Calu3 (cell line): Measurements from ENCODE around the gene PNO1. TPM values are rescaled to one million over a fixed set of nuclear protein-coding genes. Genes with fewer than 3 reads are reported as not detected.

ENCODE experiments used
- BruUV-seq: library from RNA; stranded (reverse); fragments of 400-500 nt; replicated peaks from 2 replicates; lab custom pipeline; 2021; lab: Mats Ljungman, UMichigan
- CTCF ChIA-PET: fragments of 300-600 bp; sonication (Branson Sonifier 250); formaldehyde crosslinking; loops from one replicate; lab custom pipeline; 2022; ENCODE audit warnings: antibody characterized with exemption; lab: Charles Lee
- DNase-seq: peaks from one replicate; pipeline ENCODE4 v3.0.0; 2022
- H3K27ac Mint-ChIP-seq: one replicate; pipeline ENCODE4 v1.8.0; 2022; ENCODE audit warnings: mixed read lengths; ENCODE audit not compliant: unreplicated experiment
- H3K27me3 Mint-ChIP-seq: one replicate; pipeline ENCODE4 v1.8.0; 2022; ENCODE audit warnings: mixed read lengths; ENCODE audit not compliant: unreplicated experiment
- H3K36me3 Mint-ChIP-seq: one replicate; pipeline ENCODE4 v1.8.0; 2022; ENCODE audit warnings: mild to moderate bottlenecking, moderate library complexity, mixed read lengths; ENCODE audit not compliant: insufficient read depth, unreplicated experiment
- H3K4me1 Mint-ChIP-seq: one replicate; pipeline ENCODE4 v1.8.0; 2022; ENCODE audit warnings: mild to moderate bottlenecking, low read depth, mixed read lengths; ENCODE audit not compliant: unreplicated experiment
- H3K4me3 Mint-ChIP-seq: one replicate; pipeline ENCODE4 v1.8.0; 2022; ENCODE audit warnings: mild to moderate bottlenecking, low read depth, moderate library complexity, mixed read lengths; ENCODE audit not compliant: unreplicated experiment
- H3K9me3 Mint-ChIP-seq: one replicate; pipeline ENCODE4 v1.8.0; 2022; ENCODE audit warnings: low read depth, mixed read lengths; ENCODE audit not compliant: unreplicated experiment
- intact Hi-C: fragments of 100-400 bp; cut with micrococcal nuclease; formaldehyde crosslinking; loops from one replicate; pipeline ENCODE4 v1.10.0; 2022; ENCODE audit not compliant: unreplicated experiment
- total RNA-seq: library from RNA; stranded (reverse); gene quantifications from 2 replicates; pipeline ENCODE4 v1.2.3, GENCODE V29; 2022
- TF ChIP-seq, protein P1 (sequence below): fragments of 200-600 bp; IDR thresholded peaks from one replicate; pipeline ENCODE4 v1.8.0; 2022; ENCODE audit warnings: antibody characterized with exemption; ENCODE audit not compliant: unreplicated experiment

Gene PNO1
- total RNA-seq, 1 experiment from 2014 or later, result 23.6 TPM

DNA sequence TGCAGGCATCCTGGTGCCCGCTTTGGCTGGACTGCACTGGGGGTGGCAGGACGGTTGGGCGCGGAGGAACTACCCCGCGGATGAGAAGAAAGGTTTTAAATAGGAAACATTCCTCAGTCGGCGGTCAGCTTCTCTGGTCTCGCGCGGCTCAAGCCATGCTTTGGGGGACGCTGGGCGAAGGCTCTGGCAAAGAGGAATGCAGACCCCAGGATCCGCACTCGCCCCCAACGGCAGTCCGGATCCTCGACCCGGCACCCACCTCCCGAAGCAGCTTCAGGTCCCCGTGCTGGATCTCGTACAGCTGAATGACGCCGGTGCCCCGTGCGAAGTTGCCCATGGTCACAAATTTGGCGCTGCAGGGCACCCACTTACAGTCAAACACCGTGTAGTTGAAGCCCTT is 686 bp upstream of the PNO1 start:
- no peak for DNase-seq
- TSS peak; percentile 78 for BruUV-seq
- CTCF ChIA-PET, result interaction anchor here (0.8 to 1.5 kb wide), 2 partner anchors 12 to 40 kb away, joined by 3 to 8 read pairs; no protein-coding TSS in a partner anchor
- Mint-ChIP-seq H3K4me3 (peak overlapping the region; percentile 98), H3K27ac (peak overlapping the region; percentile 99), H3K27me3 (no peaks in the 10 kb centered on the region), H3K36me3 (peaks cover 42% of the 10 kb centered on the region), H3K4me1 (peaks cover 16% of the 10 kb centered on the region), H3K9me3 (no peaks in the 10 kb centered on the region)
- intact Hi-C loops, result loop anchor here (2.0 kb wide), 1 partner anchor 94 kb away; no protein-coding TSS in a partner anchor
- TF ChIP-seq, protein P1, sequence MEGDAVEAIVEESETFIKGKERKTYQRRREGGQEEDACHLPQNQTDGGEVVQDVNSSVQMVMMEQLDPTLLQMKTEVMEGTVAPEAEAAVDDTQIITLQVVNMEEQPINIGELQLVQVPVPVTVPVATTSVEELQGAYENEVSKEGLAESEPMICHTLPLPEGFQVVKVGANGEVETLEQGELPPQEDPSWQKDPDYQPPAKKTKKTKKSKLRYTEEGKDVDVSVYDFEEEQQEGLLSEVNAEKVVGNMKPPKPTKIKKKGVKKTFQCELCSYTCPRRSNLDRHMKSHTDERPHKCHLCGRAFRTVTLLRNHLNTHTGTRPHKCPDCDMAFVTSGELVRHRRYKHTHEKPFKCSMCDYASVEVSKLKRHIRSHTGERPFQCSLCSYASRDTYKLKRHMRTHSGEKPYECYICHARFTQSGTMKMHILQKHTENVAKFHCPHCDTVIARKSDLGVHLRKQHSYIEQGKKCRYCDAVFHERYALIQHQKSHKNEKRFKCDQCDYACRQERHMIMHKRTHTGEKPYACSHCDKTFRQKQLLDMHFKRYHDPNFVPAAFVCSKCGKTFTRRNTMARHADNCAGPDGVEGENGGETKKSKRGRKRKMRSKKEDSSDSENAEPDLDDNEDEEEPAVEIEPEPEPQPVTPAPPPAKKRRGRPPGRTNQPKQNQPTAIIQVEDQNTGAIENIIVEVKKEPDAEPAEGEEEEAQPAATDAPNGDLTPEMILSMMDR, result no peak

DNA sequence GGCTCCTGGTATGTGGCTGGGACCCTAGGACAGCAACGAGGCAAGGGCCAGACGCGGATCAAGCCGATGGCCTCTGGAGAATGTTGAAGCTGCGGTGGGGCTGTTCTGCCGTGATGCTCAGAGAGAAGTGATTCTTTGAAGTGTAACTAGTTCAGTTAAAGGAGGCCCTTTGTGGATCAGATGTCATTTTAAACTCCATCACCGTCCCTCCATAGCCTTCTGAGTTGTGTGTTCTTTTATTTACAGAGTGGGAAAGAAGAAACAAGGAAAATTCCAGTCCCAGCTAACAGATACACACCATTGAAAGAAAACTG is 403 bp downstream of the PNO1 start:
- TF ChIP-seq, protein P1, result no peak
- Mint-ChIP-seq H3K4me1 (peaks cover 16% of the 10 kb centered on the region), H3K27ac (peak overlapping the region; percentile 99), H3K4me3 (peak overlapping the region; percentile 98), H3K27me3 (no peaks in the 10 kb centered on the region), H3K36me3 (peaks cover 46% of the 10 kb centered on the region), H3K9me3 (no peaks in the 10 kb centered on the region)
- DNase-seq, result no peak
- CTCF ChIA-PET, result interaction anchor here (0.5 to 1.5 kb wide), 2 partner anchors 11 to 701 kb away, joined by 3 to 8 read pairs; no protein-coding TSS in a partner anchor
- BruUV-seq, result TSS peak; percentile 64
- intact Hi-C loops, result no loop called here

DNA sequence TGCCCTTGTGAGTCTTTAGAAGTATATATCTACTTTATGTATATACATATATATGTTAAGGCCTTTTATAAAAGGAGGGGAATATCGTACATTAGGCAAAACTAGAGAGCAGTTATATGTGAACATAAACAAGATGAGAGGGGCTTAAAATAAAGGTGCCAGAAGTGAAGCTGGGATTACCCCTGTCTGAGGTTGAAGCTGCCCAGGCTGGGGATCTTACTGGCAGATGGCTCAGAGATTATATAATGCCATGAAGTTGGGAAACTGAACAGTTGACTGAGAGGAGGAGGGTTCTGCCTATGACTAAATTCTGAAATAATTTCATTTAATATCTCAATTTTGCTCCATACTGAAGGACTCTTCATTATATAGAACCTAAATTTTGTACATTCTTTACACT is 6.0 kb downstream of the PNO1 start:
- no peak overlapping the region for H3K27ac Mint-ChIP-seq
- TF ChIP-seq, protein P1, result no peak
- no peak overlapping the region for H3K4me3 Mint-ChIP-seq
- peaks cover 26% of the 10 kb centered on the region for H3K36me3 Mint-ChIP-seq
- H3K27me3 Mint-ChIP-seq, result no peaks in the 10 kb centered on the region
- peaks cover 6% of the 10 kb centered on the region for H3K4me1 Mint-ChIP-seq
- intact Hi-C loops, result no loop called here
- CTCF ChIA-PET, result interaction anchor here (0.6 kb wide), 1 partner anchor 61 kb away, joined by 3 read pairs; no protein-coding TSS in a partner anchor
- BruUV-seq, result no TSS peak
- H3K9me3 Mint-ChIP-seq, result no peaks in the 10 kb centered on the region
- DNase-seq, result no peak

DNA sequence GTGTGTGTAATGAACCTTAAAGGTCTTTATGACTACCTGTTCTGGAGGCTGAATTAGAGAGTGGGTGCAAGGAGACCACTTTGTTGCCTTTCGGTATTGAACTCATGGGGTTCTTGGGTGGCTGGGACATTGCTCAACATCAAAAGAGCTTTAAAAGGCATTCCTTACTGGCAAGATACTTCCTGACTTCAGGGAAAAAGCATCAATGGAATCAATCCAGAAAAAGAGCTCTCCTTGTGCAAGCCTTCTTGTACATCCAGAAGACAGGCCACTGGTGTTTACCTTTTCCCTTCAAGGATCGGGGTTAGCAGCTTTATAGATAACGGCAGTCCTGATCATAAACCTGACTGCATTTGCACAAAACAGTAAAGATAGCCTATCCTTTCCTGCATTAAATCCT is 9.5 kb downstream of the PNO1 start:
- CTCF ChIA-PET, result no interaction called here
- intact Hi-C loops, result no loop called here
- Mint-ChIP-seq H3K4me3 (no peak overlapping the region), H3K36me3 (peaks cover 8% of the 10 kb centered on the region), H3K27ac (no peak overlapping the region), H3K27me3 (no peaks in the 10 kb centered on the region), H3K4me1 (no peaks in the 10 kb centered on the region), H3K9me3 (no peaks in the 10 kb centered on the region)
- BruUV-seq, result no TSS peak
- no peak for DNase-seq
- TF ChIP-seq, protein P1, result no peak
